Epithelial cell of esophagus (primary cell): ENCODE measurements around the gene SSR2.
A peak's percentile ranks its signal among the peaks of the same experiment; 100 is the strongest.

Experiments
- DNase-seq: peaks from one replicate; pipeline ENCODE4 v3.0.0; 2010; ENCODE audit warnings: low read depth
- H3K4me3 ChIP-seq: 2 replicates; pipeline ENCODE4 v1.5.1; 2011; ENCODE audit warnings: mild to moderate bottlenecking, low read length, control low read depth
- TF ChIP-seq, protein P1 (sequence below): IDR thresholded peaks from 2 replicates; pipeline ENCODE4 v1.5.1; 2011; ENCODE audit warnings: low read depth, mild to moderate bottlenecking, low read length, control low read depth, inconsistent platforms; ENCODE audit not compliant: insufficient read depth; ENCODE audit errors: missing control alignments

SSR2 gene

DNA sequence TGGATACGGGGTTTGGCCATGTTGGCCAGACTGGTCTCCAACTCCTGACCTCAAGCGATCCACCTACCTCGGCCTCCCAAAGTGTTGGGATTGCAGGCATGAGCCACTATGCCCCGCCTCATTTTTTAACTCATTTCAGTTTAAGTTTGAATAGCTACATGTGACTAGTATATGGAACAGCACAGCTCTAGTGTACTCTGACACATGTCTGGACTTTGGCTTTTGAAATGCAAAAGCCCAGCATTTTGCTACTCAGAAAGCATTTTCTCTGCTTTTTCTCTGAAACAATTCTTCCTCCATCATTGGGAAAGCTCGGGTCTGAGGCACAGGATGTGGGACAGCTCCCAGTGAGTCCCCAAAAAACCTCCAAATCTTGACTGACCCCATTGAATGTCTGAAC lies 4.0 kb upstream of the SSR2 start:
- TF ChIP-seq, protein P1, sequence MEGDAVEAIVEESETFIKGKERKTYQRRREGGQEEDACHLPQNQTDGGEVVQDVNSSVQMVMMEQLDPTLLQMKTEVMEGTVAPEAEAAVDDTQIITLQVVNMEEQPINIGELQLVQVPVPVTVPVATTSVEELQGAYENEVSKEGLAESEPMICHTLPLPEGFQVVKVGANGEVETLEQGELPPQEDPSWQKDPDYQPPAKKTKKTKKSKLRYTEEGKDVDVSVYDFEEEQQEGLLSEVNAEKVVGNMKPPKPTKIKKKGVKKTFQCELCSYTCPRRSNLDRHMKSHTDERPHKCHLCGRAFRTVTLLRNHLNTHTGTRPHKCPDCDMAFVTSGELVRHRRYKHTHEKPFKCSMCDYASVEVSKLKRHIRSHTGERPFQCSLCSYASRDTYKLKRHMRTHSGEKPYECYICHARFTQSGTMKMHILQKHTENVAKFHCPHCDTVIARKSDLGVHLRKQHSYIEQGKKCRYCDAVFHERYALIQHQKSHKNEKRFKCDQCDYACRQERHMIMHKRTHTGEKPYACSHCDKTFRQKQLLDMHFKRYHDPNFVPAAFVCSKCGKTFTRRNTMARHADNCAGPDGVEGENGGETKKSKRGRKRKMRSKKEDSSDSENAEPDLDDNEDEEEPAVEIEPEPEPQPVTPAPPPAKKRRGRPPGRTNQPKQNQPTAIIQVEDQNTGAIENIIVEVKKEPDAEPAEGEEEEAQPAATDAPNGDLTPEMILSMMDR: no peak

DNA sequence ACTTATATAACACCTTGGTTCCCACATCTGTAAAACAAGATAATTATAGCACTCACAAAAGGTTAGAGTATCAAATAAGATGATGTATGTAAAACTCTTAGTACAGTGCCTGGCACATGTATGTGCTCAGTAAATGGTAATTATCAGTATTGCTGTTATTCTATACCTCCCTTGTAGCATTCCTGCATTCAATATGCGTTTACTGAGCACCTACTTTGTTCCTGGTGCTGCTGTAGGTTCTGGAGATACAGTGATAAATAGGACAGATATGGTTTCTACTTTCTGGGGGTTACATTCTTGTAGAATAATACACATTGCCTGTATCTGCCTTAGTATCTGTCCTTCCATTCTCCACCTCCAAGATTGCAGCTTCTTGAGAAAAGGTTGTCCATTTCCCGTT lies 1.2 kb upstream of the SSR2 start:
- DNase-seq: no peak

More for the DNA sequence above, 4.0 kb upstream of the SSR2 start:
- DNase-seq: no peak
- H3K4me3 ChIP-seq: no peak overlapping the region

DNA sequence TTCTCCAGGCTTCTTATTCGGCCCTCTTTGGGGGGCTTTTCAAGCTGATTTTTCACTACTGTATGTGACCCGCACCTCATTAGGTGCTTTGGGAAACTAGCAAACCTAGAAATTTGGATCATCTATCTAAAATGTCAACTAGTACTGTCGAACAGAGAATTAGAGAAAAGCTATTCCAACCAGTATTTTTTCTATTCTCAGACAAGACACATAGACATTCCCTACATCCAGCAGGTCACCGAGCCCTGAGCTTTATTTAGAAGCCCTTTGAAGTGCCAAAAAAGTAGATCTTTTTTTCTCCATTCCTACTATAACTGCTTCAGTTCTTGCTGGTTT lies 310 bp upstream of the SSR2 start:
- DNase-seq: no peak
- H3K4me3 ChIP-seq: peak overlapping the region; percentile 71
- TF ChIP-seq, protein P1: no peak

More for the DNA sequence above, 1.2 kb upstream of the SSR2 start:
- TF ChIP-seq, protein P1: no peak
- no peak overlapping the region for H3K4me3 ChIP-seq

DNA sequence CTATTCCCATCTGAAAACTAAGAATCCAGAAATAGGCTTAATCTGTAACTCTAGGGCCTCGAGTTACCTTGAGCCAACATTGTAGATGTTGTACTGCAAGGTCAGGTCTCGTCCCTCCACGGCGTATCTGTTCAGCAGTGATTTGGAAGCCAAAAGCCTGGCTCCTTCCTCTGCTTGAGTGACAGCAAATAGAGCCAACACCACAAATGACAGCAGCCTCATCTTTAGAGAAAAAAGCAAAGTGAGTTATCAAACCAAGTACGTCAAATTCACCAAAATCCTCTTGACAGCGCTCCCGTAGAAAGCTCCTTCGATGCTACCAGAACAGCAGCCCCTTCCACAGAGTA lies 832 bp downstream of the SSR2 start:
- peak overlapping the region; percentile 71 for H3K4me3 ChIP-seq
- DNase-seq: no peak
- TF ChIP-seq, protein P1: no peak

DNA sequence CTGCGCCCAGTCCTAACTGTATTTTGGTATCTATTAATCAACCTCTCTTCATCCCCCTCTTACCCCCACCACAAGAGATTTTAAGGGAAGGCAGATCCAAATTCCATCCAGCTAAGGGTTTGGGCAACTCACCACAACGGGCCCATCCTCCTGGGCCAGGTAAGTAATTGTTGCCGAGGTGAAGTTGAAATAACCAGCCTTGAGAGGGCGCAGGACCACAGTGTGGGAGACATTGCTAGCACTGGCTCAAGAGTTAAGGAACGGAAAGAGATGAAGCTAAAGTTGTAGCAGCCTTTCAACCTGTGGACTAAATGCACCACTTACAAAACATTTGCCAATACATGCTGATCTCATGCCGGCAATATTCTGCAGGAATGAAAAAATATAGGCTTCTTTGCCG lies 5.9 kb downstream of the SSR2 start:
- no peak overlapping the region for H3K4me3 ChIP-seq
- DNase-seq: no peak
- TF ChIP-seq, protein P1: no peak

DNA sequence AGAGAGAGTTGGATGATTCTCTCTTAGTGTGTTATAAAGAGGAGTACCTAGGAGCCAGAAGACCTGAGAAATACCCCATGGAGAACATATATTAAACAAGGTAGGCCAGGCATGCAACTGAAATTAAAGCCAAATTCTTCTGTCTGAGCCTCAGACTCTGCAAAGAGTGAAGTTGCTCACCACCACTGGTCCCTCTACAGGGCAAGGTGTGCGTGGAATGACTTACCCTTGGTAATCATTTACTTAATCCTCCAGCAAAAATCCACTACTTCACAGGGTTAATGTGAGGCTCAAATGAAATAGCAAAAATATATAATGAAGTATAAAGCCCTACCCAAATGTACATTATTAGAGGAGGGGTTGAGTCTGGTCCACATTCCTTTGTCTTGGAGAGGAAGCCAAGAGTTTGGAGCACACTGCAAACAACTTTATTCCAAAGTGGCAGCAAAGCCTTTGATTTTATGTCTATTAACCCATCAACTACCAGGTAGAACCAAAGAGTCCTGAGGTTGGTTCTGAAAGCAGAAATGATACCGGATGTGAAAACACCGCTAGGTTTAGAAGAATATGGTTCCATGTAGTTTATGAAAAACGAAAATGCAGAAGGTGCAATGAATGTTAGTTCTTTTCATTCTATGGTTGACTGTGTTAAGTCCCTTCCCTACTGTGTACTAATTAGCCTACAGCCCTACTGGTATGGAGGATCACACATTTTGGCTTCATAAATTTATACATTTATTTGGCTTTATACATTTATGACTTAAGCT lies 8.5 kb downstream of the SSR2 start:
- H3K4me3 ChIP-seq: no peak overlapping the region
- no peak for DNase-seq
- TF ChIP-seq, protein P1: no peak

DNA sequence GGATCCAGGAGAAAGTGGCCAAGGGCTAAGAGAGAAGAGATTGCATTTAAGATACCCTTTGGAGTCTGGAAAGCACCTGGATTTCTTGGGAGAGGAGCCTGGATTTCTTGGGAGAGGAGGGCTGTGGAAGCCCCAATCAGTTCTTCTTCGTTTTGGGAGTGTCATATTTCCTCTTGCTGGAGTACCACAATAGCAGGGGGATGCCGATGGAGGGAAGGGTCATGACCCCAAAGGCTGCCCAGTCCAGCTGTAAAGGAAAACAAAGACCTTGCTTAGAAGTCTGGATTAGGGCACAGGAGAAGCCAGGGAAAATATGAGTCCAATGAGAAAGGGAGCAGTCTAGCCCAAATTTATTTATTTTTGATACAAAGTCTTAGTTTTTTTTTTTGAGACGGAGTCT lies 11.3 kb downstream of the SSR2 start:
- no peak for DNase-seq
- H3K4me3 ChIP-seq: no peak overlapping the region
- TF ChIP-seq, protein P1: no peak
